GM18499 (cell line): ENCODE data around the gene ROMO1.
A peak's percentile ranks its signal among the peaks of the same experiment; 100 is the strongest.

Source experiments
- ATAC-seq: cut with Tn5 transposase; IDR thresholded peaks from one replicate; pipeline ENCODE4 v1.9.1; 2021; ENCODE audit warnings: moderate number of reproducible peaks; ENCODE audit not compliant: insufficient read depth, unreplicated experiment

Gene ROMO1

GRCh38 chr20:35699127-35699956 is at the start of gene ROMO1, which contains the start of gene NFS1:
Gene ROMO1, plus strand, starts transcription at chr20:35699405. Its CDS starts 228 bp downstream, at chr20:35699633.
Gene NFS1, minus strand, starts transcription at chr20:35699352. Its CDS starts 64 bp downstream, at chr20:35699288.
- no peak for ATAC-seq

GRCh38 chr20:35650632-35651031 is 48.6 kb upstream of the ROMO1 start:
- ATAC-seq = no peak

- no peak for ATAC-seq
Measured at GRCh38 chr20:35651958-35652357, 47.2 kb upstream of the ROMO1 start.

GRCh38 chr20:35652641-35653429 is 46.4 kb upstream of the ROMO1 start:
- no peak for ATAC-seq

GRCh38 chr20:35653430-35653734 is 45.8 kb upstream of the ROMO1 start:
- no peak for ATAC-seq

- no peak for ATAC-seq
Measured at GRCh38 chr20:35653893-35654292, 45.3 kb upstream of the ROMO1 start.

- ATAC-seq = no peak
Measured at GRCh38 chr20:35654415-35654814, 44.8 kb upstream of the ROMO1 start.

- ATAC-seq = no peak
Measured at GRCh38 chr20:35657271-35657670, 41.9 kb upstream of the ROMO1 start.

- ATAC-seq = no peak
Measured at GRCh38 chr20:35660122-35660937, 38.9 kb upstream of the ROMO1 start.

GRCh38 chr20:35661053-35661452 is 38.2 kb upstream of the ROMO1 start:
- ATAC-seq = no peak

GRCh38 chr20:35661908-35662307 is 37.3 kb upstream of the ROMO1 start:
- ATAC-seq = no peak

- ATAC-seq = no peak
Measured at GRCh38 chr20:35662551-35662950, 36.7 kb upstream of the ROMO1 start.

GRCh38 chr20:35663516-35664465 is 35.4 kb upstream of the ROMO1 start:
- ATAC-seq = peak; percentile 17

- peak; percentile 48 for ATAC-seq
Measured at GRCh38 chr20:35664466-35665206, 34.6 kb upstream of the ROMO1 start, which contains the start of the genes CPNE1 and RBM12. Gene CPNE1, minus strand, starts transcription at chr20:35664900. Its CDS starts 31,977 bp downstream, at chr20:35632923. Gene RBM12, minus strand, starts transcription at chr20:35664900. Its CDS starts 9,578 bp downstream, at chr20:35655322.

- no peak for ATAC-seq
Measured at GRCh38 chr20:35665949-35666288, 33.3 kb upstream of the ROMO1 start.

- ATAC-seq = no peak
Measured at GRCh38 chr20:35669221-35669620, 30.0 kb upstream of the ROMO1 start.

- ATAC-seq = no peak
Measured at GRCh38 chr20:35669681-35670080, 29.5 kb upstream of the ROMO1 start.

GRCh38 chr20:35673884-35674283 is 25.3 kb upstream of the ROMO1 start:
- ATAC-seq = no peak

GRCh38 chr20:35674921-35675320 is 24.3 kb upstream of the ROMO1 start:
- no peak for ATAC-seq
